HEK293 (cell line): ENCODE results near the gene OR8K3.

Experiments
- CTCF ChIA-PET: fragments of 350-600 bp; formaldehyde crosslinking; extraction: SDS; loops from one replicate; lab custom pipeline; 2021; ENCODE audit warnings: antibody characterized with exemption; lab: Yijun Ruan, JAX
- POLR2A ChIA-PET: fragments of 300-600 bp; formaldehyde crosslinking; extraction: SDS; loops from one replicate; lab custom pipeline; 2020; ENCODE audit warnings: antibody characterized with exemption, inconsistent platforms; lab: Yijun Ruan, JAX
- H3K27ac ChIP-seq: fragments of 200-500 bp; sonication (Bioruptor generic); 2 replicates; pipeline ENCODE4 v1.5.1; 2014; ENCODE audit warnings: low read depth, low read length, control low read depth, inconsistent platforms; ENCODE audit errors: extremely low read depth
- H3K36me3 ChIP-seq, 2 experiments: fragments of 200-500 bp in 1 of 2; sonication (Bioruptor generic) in 1 of 2; 1 replicate in 1 of 2; 2 replicates in 1 of 2; pipeline ENCODE4 v1.5.1; 2014 to 2017; ENCODE audit warnings: inconsistent platforms in 2 of 2, low read length in 2 of 2; ENCODE audit not compliant: control insufficient read depth in 2 of 2, insufficient read depth in 1 of 2
- H3K4me1 ChIP-seq: fragments of 200-500 bp; sonication (Bioruptor generic); 2 replicates; pipeline ENCODE4 v1.5.1; 2014; ENCODE audit warnings: mild to moderate bottlenecking, low read length, inconsistent platforms; ENCODE audit not compliant: control insufficient read depth, insufficient read depth
- H3K4me3 ChIP-seq: 2 replicates; pipeline ENCODE4 v1.5.1; 2011; ENCODE audit warnings: low read depth, mild to moderate bottlenecking, control low read depth, low read length, moderate library complexity
- H3K9me3 ChIP-seq: fragments of 200-500 bp; sonication (Bioruptor generic); 2 replicates; pipeline ENCODE4 v1.5.1; 2014; ENCODE audit warnings: low read depth, low read length, inconsistent platforms; ENCODE audit not compliant: control insufficient read depth, insufficient read depth
- HIC1 ChIP-seq: fragments of 450-650 bp; formaldehyde crosslinking; IDR thresholded peaks from 2 replicates; pipeline ENCODE4 v1.5.1; 2016; ENCODE audit warnings: missing biosample characterization, missing genetic modification characterization
- HOXD13 ChIP-seq: sonication (generic); formaldehyde crosslinking; IDR thresholded peaks from 2 replicates; pipeline ENCODE4 v1.8.0; 2022; ENCODE audit warnings: missing genetic modification reagents, borderline replicate concordance
- KLF1 ChIP-seq: fragments of 450-650 bp; formaldehyde crosslinking; IDR thresholded peaks from 2 replicates; pipeline ENCODE4 v1.5.1; 2016; ENCODE audit warnings: missing biosample characterization, missing genetic modification characterization
- KLF7 ChIP-seq: fragments of 450-650 bp; formaldehyde crosslinking; IDR thresholded peaks from 2 replicates; pipeline ENCODE4 v1.5.1; 2016; ENCODE audit warnings: missing biosample characterization, missing genetic modification characterization, borderline replicate concordance
- MZF1 ChIP-seq: fragments of 450-650 bp; formaldehyde crosslinking; IDR thresholded peaks from 2 replicates; pipeline ENCODE4 v1.5.1; 2017; ENCODE audit warnings: missing biosample characterization, missing genetic modification characterization, borderline replicate concordance
- SALL2 ChIP-seq: fragments of 450-650 bp; formaldehyde crosslinking; IDR thresholded peaks from 2 replicates; pipeline ENCODE4 v1.5.0; 2017; ENCODE audit warnings: missing biosample characterization, mild to moderate bottlenecking, missing genetic modification characterization, borderline replicate concordance
- SP3 ChIP-seq: fragments of 450-650 bp; formaldehyde crosslinking; IDR thresholded peaks from 2 replicates; pipeline ENCODE4 v1.5.1; 2016; ENCODE audit warnings: missing biosample characterization, missing genetic modification characterization
- ZBTB11 ChIP-seq: fragments of 450-650 bp; formaldehyde crosslinking; conservative IDR thresholded peaks from 2 replicates; pipeline ENCODE4 v1.5.1; 2016; ENCODE audit warnings: low read depth, missing biosample characterization, missing genetic modification characterization
- ZBTB49 ChIP-seq: fragments of 450-650 bp; formaldehyde crosslinking; IDR thresholded peaks from 2 replicates; pipeline ENCODE4 v1.5.1; 2016; ENCODE audit warnings: missing biosample characterization, missing genetic modification characterization, low read depth
- ZNF133 ChIP-seq: fragments of 450-650 bp; formaldehyde crosslinking; IDR thresholded peaks from 2 replicates; pipeline ENCODE4 v1.5.1; 2016; ENCODE audit warnings: missing biosample characterization, missing genetic modification characterization
- ZNF148 ChIP-seq: fragments of 450-650 bp; formaldehyde crosslinking; IDR thresholded peaks from 2 replicates; pipeline ENCODE4 v1.5.0; 2017; ENCODE audit warnings: missing biosample characterization, missing genetic modification characterization, borderline replicate concordance
- ZNF16 ChIP-seq: fragments of 450-650 bp; formaldehyde crosslinking; IDR thresholded peaks from 2 replicates; pipeline ENCODE4 v1.5.1; 2016; ENCODE audit warnings: low read depth, missing biosample characterization, missing genetic modification characterization
- ZNF202 ChIP-seq: fragments of 450-650 bp; formaldehyde crosslinking; IDR thresholded peaks from 2 replicates; pipeline ENCODE4 v1.5.1; 2016; ENCODE audit warnings: missing biosample characterization, missing genetic modification characterization, borderline replicate concordance
- ZNF510 ChIP-seq: fragments of 450-650 bp; formaldehyde crosslinking; IDR thresholded peaks from 2 replicates; pipeline ENCODE4 v1.5.1; 2018; ENCODE audit warnings: mild to moderate bottlenecking, missing genetic modification characterization, missing biosample characterization; ENCODE audit not compliant: insufficient replicate concordance
- ZNF513 ChIP-seq: fragments of 450-650 bp; IDR thresholded peaks from 2 replicates; pipeline ENCODE4 v1.5.1; 2018; ENCODE audit warnings: missing biosample characterization, missing genetic modification characterization
- ZNF548 ChIP-seq: fragments of 450-650 bp; formaldehyde crosslinking; IDR thresholded peaks from 2 replicates; pipeline ENCODE4 v1.5.1; 2016; ENCODE audit warnings: missing biosample characterization, missing genetic modification characterization
- ZNF585B ChIP-seq: fragments of 450-650 bp; formaldehyde crosslinking; IDR thresholded peaks from 2 replicates; pipeline ENCODE4 v1.5.1; 2016; ENCODE audit warnings: missing biosample characterization, missing genetic modification characterization
- ZNF624 ChIP-seq: fragments of 450-650 bp; formaldehyde crosslinking; IDR thresholded peaks from 2 replicates; pipeline ENCODE4 v1.5.1; 2017; ENCODE audit warnings: missing biosample characterization, missing genetic modification characterization
- ZNF645 ChIP-seq: fragments of 450-650 bp; formaldehyde crosslinking; IDR thresholded peaks from 2 replicates; pipeline ENCODE4; 2016; ENCODE audit warnings: missing biosample characterization, missing genetic modification characterization
- ZNF76 ChIP-seq: fragments of 450-650 bp; formaldehyde crosslinking; IDR thresholded peaks from 2 replicates; pipeline ENCODE4; 2016; ENCODE audit warnings: low read depth, missing biosample characterization, missing genetic modification characterization, borderline replicate concordance
- ZNF830 ChIP-seq: fragments of 450-650 bp; IDR thresholded peaks from 2 replicates; pipeline ENCODE4 v1.5.0; 2018; ENCODE audit warnings: missing biosample characterization, missing genetic modification characterization, low read depth, mild to moderate bottlenecking, moderate library complexity

The OR8K3 gene

GRCh38 chr11:56271092-56271491, 43.9 kb upstream of the OR8K3 start:
- CTCF ChIA-PET = interaction anchor here (0.7 kb wide), 2 partner anchors 8 to 53 kb away, joined by 3 to 4 read pairs; no protein-coding TSS in a partner anchor
- TF ChIP-seq ZBTB49 (tag by site-specific recombination) = no peak
- TF ChIP-seq ZNF645 (tag by site-specific recombination) = no peak
- TF ChIP-seq ZNF16 (tag by site-specific recombination) = no peak
- TF ChIP-seq KLF1 = no peak
- TF ChIP-seq ZNF510 (tag by site-specific recombination) = no peak
- no peak for TF ChIP-seq ZNF148
- Histone ChIP-seq H3K27ac (no peak overlapping the region), H3K4me3 (no peak overlapping the region), H3K4me1 (no peaks in the 10 kb centered on the region), H3K9me3 (no peaks in the 10 kb centered on the region), H3K36me3 (no peaks in the 10 kb centered on the region)
- POLR2A ChIA-PET = no interaction called here

- POLR2A ChIA-PET = no interaction called here
- Histone ChIP-seq H3K4me3 (no peak within 1 kb of the TSS), H3K4me1 (no peaks in the 10 kb centered on the region), H3K36me3 (no peaks in the 10 kb centered on the region), H3K27ac (no peak within 1 kb of the TSS), H3K9me3 (no peaks in the 10 kb centered on the region)
- CTCF ChIA-PET = interaction anchor here (0.6 kb wide), 1 partner anchor 11 kb away, joined by 3 read pairs; no protein-coding TSS in a partner anchor
- TF ChIP-seq ZNF133 (no peak), ZNF585B (tag by site-specific recombination) (no peak), HIC1 (tag by site-specific recombination) (no peak), ZNF830 (no peak), KLF1 (no peak), ZNF76 (tag by site-specific recombination) (no peak), SALL2 (no peak), ZNF548 (tag by site-specific recombination) (no peak), KLF7 (tag by site-specific recombination) (no peak), ZNF624 (no peak), ZBTB11 (tag by site-specific recombination) (no peak), ZNF513 (tag by site-specific recombination) (no peak), HOXD13 (no peak), SP3 (tag by site-specific recombination) (no peak), MZF1 (tag by site-specific recombination) (no peak), ZNF202 (tag by site-specific recombination) (no peak)
Measured at GRCh38 chr11:56273854-56274253, 41.1 kb upstream of the OR8K3 start, which contains the start of gene OR5T1. Gene OR5T1 (plus strand): TSS chr11:56274154. CDS start chr11:56275639, 1,485 bp downstream.
